ENCODE results near the gene CCDC85A. TPM values are rescaled to one million over a fixed set of nuclear protein-coding genes. Genes with fewer than 3 reads are reported as not detected.

CCDC85A gene
- total RNA-seq, 2 donors from 2014 or later, result 0.18 to 0.86 TPM

DNA sequence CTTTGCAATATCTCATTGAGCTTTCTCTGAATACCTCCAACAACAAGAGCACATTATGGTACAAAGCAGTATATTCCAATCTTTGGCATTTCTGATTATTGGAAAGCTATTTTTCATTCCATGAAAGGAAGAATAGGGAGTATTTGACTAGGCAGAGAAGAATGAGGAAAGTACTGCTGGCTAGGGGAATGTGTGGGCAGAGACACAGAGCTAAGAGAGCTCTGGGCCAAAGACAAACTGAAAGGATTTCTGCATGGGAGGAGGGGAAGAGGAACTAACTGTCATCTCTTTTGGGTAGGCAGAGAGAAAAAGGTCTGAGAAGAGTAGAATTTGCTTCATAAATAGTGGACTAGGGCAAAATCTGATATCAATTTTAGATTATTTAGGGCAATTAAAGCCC is 150.8 kb downstream of the CCDC85A start:
- Mint-ChIP-seq H3K4me3 (no peak overlapping the region), H3K27ac (no peak overlapping the region), H3K9me3 (no peaks in the 10 kb centered on the region), H3K4me1 (peaks cover 14% of the 10 kb centered on the region), H3K27me3 (ENCODE audit: insufficient read depth) (no peaks in the 10 kb centered on the region), H3K36me3 (ENCODE audit: low read depth) (no peaks in the 10 kb centered on the region)
- TF ChIP-seq, protein P1, sequence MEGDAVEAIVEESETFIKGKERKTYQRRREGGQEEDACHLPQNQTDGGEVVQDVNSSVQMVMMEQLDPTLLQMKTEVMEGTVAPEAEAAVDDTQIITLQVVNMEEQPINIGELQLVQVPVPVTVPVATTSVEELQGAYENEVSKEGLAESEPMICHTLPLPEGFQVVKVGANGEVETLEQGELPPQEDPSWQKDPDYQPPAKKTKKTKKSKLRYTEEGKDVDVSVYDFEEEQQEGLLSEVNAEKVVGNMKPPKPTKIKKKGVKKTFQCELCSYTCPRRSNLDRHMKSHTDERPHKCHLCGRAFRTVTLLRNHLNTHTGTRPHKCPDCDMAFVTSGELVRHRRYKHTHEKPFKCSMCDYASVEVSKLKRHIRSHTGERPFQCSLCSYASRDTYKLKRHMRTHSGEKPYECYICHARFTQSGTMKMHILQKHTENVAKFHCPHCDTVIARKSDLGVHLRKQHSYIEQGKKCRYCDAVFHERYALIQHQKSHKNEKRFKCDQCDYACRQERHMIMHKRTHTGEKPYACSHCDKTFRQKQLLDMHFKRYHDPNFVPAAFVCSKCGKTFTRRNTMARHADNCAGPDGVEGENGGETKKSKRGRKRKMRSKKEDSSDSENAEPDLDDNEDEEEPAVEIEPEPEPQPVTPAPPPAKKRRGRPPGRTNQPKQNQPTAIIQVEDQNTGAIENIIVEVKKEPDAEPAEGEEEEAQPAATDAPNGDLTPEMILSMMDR (conservative IDR thresholded peaks at IDR 0.05), result no peak
- DNase-seq, result no peak
- H3K4me3 ChIP-seq (ENCODE audit: low read length), result no peak overlapping the region
- H3K4me1 ChIP-seq (ENCODE audit: control insufficient read depth, insufficient read depth, low read length), result no peaks in the 10 kb centered on the region
- no peaks in the 10 kb centered on the region for H3K27me3 ChIP-seq (ENCODE audit: control insufficient read depth, insufficient read depth, low read length, poor library complexity, severe bottlenecking)
- H3K27ac ChIP-seq (ENCODE audit: low read depth, low read length), result no peak overlapping the region
- no peaks in the 10 kb centered on the region for H3K36me3 ChIP-seq (ENCODE audit: control insufficient read depth, insufficient read depth, low read length)
- H3K9ac ChIP-seq (ENCODE audit: extremely low read depth, low read length, poor library complexity, severe bottlenecking), result no peak overlapping the region
- no peaks in the 10 kb centered on the region for H3K9me3 ChIP-seq (ENCODE audit: control insufficient read depth, low read length)

DNA sequence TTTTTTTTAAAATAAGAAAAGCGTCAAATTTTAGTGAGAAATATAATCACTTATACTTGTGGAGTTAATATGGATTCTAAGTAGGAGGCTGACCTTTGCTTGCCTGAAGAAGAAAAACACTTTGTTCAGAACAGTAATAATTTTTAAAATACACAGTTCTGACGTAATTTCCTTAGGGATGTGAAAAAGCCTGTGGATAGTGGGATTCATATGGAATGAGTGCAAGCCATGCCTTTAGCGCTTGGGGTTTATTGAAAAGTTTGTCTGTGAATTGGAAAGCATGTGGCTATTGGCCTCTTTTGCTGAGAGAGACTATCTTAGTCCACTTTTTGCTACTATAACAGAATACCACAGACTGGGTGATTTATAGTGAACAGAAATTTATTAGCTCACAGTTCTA is 151.3 kb downstream of the CCDC85A start:
- Histone ChIP-seq H3K36me3 (ENCODE audit: control insufficient read depth, insufficient read depth, low read length) (no peaks in the 10 kb centered on the region), H3K4me3 (ENCODE audit: low read length) (no peak overlapping the region)
- no peaks in the 10 kb centered on the region for H3K36me3 Mint-ChIP-seq (ENCODE audit: low read depth)

DNA sequence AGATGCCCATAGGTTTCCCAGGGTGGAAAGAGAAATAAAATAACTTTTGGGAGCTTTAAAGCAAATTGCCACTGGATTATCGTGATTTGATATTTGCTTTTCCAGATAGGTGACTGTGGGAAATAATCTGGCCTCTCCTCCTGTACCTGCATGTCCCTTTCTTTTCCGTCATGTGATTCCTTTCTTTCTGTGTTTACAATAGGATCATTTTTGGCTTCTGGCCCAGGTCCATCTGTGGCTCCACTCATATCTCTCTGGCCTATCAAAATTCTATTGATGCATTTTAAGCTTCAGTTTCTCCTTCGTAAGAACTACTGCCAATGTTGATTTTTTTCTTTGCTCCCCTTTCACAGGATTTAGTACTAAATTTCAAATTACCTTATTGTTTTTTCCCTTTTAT is 153.6 kb downstream of the CCDC85A start:
- H3K27me3 ChIP-seq (ENCODE audit: control insufficient read depth, insufficient read depth, low read length, poor library complexity, severe bottlenecking), result no peaks in the 10 kb centered on the region
- H3K27me3 Mint-ChIP-seq (ENCODE audit: insufficient read depth), result no peaks in the 10 kb centered on the region
- WGBS, 2 experiments (ENCODE audit: insufficient coverage in 1 of 2, insufficient read length in 1 of 2), result 88 to 91% methylated on average over 3 of the region's 3 CpGs
- peaks cover 14% of the 10 kb centered on the region for H3K4me1 Mint-ChIP-seq
- H3K4me3 ChIP-seq (ENCODE audit: low read length), result no peak overlapping the region
- H3K27ac ChIP-seq (ENCODE audit: low read depth, low read length), result no peak overlapping the region
- H3K36me3 ChIP-seq (ENCODE audit: control insufficient read depth, insufficient read depth, low read length), result no peaks in the 10 kb centered on the region
- H3K36me3 Mint-ChIP-seq (ENCODE audit: low read depth), result no peaks in the 10 kb centered on the region
- H3K4me1 ChIP-seq (ENCODE audit: control insufficient read depth, insufficient read depth, low read length), result no peaks in the 10 kb centered on the region
- H3K9me3 ChIP-seq (ENCODE audit: control insufficient read depth, low read length), result no peaks in the 10 kb centered on the region
- H3K9me3 Mint-ChIP-seq, result no peaks in the 10 kb centered on the region
- no peak for DNase-seq
- H3K27ac Mint-ChIP-seq, result no peak overlapping the region
- no peak overlapping the region for H3K4me3 Mint-ChIP-seq
- TF ChIP-seq, protein P1 (conservative IDR thresholded peaks at IDR 0.05), result no peak
- no peak overlapping the region for H3K9ac ChIP-seq (ENCODE audit: extremely low read depth, low read length, poor library complexity, severe bottlenecking)

More for the DNA sequence above, 151.3 kb downstream of the CCDC85A start:
- WGBS, 2 experiments (ENCODE audit: insufficient coverage in 1 of 2, insufficient read length in 1 of 2), result 91 to 100% methylated on average over 1 to 3 of the region's 3 CpGs
- Histone ChIP-seq H3K27ac (ENCODE audit: low read depth, low read length) (no peak overlapping the region), H3K27me3 (ENCODE audit: control insufficient read depth, insufficient read depth, low read length, poor library complexity, severe bottlenecking) (no peaks in the 10 kb centered on the region), H3K9ac (ENCODE audit: extremely low read depth, low read length, poor library complexity, severe bottlenecking) (no peak overlapping the region), H3K9me3 (ENCODE audit: control insufficient read depth, low read length) (no peaks in the 10 kb centered on the region), H3K4me1 (ENCODE audit: control insufficient read depth, insufficient read depth, low read length) (no peaks in the 10 kb centered on the region)
- Mint-ChIP-seq H3K27ac (no peak overlapping the region), H3K4me1 (peaks cover 14% of the 10 kb centered on the region), H3K27me3 (ENCODE audit: insufficient read depth) (no peaks in the 10 kb centered on the region), H3K9me3 (no peaks in the 10 kb centered on the region), H3K4me3 (no peak overlapping the region)
- TF ChIP-seq, protein P1 (conservative IDR thresholded peaks at IDR 0.05), result no peak
- no peak for DNase-seq

Measured in endodermal cell (in vitro differentiated cells).